ENCODE data around the gene LEFTY1.
"Not testable (repeated sequence)": the region's sequence is repeated elsewhere in the genome, so short reads cannot be mapped to it uniquely, and the experiment has no call there.

GRCh38 chr1:225887554-225888288 is 1.2 kb downstream of the LEFTY1 start:
- not testable (repeated sequence) for TF ChIP-seq CTCF (conservative IDR thresholded peaks at IDR 0.05; ENCODE audit: low read length); EZH2phosphoT487 (IDR thresholded peaks at IDR 0.05; ENCODE audit: borderline replicate concordance)

Data from Loucy (cell line).